SK-N-SH treated with all-trans-retinoic acid at 6 μM for 48 hours (cell line): ENCODE results near the gene SIM2.

Experiments used
- TCF4 ChIP-seq: fragments of 250-450 bp; sonication (Bioruptor Pico); IDR thresholded peaks from 2 replicates; pipeline ENCODE4 v1.8.0; 2021; ENCODE audit warnings: mild to moderate bottlenecking, moderate library complexity, borderline replicate concordance
- TF ChIP-seq, protein P1 (sequence below): fragments of 250-450 bp; sonication (Bioruptor Pico); IDR thresholded peaks from 2 replicates; pipeline ENCODE4 v1.8.0; 2021; ENCODE audit warnings: low read depth, mild to moderate bottlenecking, moderate library complexity, borderline replicate concordance

DNA sequence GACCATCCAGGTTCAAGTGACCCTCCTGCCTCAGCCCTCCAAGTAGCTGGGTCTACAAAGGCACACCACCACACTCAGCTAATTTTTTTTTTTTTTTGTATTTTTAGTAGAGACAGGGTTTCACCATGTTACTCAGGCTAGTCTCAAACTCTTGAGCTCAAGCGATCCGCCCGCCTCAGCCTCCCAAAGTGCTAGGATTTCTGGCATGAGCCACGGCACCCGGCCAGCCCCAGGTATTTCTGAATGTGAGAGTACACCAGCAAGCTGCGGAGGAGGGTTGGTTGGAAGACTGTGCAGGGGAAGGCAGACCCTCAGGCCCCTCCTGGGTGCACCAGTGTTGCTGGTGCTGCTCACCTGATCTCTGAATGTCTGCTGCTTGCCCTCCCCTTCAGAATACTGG lies 33.1 kb upstream of the SIM2 start:
- TF ChIP-seq, protein P1, sequence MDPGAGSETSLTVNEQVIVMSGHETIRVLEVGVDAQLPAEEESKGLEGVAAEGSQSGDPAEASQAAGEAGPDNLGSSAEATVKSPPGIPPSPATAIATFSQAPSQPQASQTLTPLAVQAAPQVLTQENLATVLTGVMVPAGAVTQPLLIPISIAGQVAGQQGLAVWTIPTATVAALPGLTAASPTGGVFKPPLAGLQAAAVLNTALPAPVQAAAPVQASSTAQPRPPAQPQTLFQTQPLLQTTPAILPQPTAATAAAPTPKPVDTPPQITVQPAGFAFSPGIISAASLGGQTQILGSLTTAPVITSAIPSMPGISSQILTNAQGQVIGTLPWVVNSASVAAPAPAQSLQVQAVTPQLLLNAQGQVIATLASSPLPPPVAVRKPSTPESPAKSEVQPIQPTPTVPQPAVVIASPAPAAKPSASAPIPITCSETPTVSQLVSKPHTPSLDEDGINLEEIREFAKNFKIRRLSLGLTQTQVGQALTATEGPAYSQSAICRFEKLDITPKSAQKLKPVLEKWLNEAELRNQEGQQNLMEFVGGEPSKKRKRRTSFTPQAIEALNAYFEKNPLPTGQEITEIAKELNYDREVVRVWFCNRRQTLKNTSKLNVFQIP (CRISPR knock-in tag), result no peak
- TF ChIP-seq TCF4 (CRISPR knock-in tag), result no peak
